Measurements from ENCODE around the gene SLC26A6. TPM values are rescaled to one million over a fixed set of nuclear protein-coding genes. Genes with fewer than 3 reads are reported as not detected.

Gene SLC26A6
- total and polyA plus RNA-seq, 10 of the 15 experiments (the other 5 are each of a cell fraction or from before 2014, with no cell fraction given), result 2.1 to 24.9 (median 13.3) TPM

GRCh38 chr3:48596676-48597407 lies 38.4 kb downstream of the SLC26A6 start:
- no peaks in the 10 kb centered on the region for H3K9me3 ChIP-seq (replicated peaks; ENCODE audit: control insufficient read depth, insufficient read depth, low read length)
- no peaks in the 10 kb centered on the region; the same call in 1 of the 2 replicates for H3K4me1 ChIP-seq (ENCODE audit: control insufficient read depth, insufficient read depth, low read length)
- in situ Hi-C loops (cut with MboI) (no loop called here), intact Hi-C loops (cut with micrococcal nuclease; ENCODE audit: unreplicated experiment) (no loop called here)
- no peak overlapping the region for H3K4me2 ChIP-seq (ENCODE audit: control insufficient read depth, insufficient read depth)
- 74% methylated on average over 8 of the region's 8 CpGs for WGBS (ENCODE audit: insufficient coverage, insufficient replicate concordance, low lambda C conversion rate, missing lambda C conversion rate)
- ChIA-PET CTCF (interaction anchor here (0.6 kb wide), 1 partner anchor 127 kb away, joined by 3 read pairs; no protein-coding TSS in a partner anchor), RAD21 (ENCODE audit: unreplicated experiment) (interaction anchor here (1.0 kb wide), 1 partner anchor 13 kb away, joined by 3 read pairs; the partner anchor contains the start of gene UQCRC1), SMC1A (ENCODE audit: uncharacterized antibody, unreplicated experiment) (no interaction called here), POLR2A (no interaction called here)
- no peak overlapping the region for H3K4me3 ChIP-seq
- no peak overlapping the region for H3K9ac ChIP-seq (ENCODE audit: control insufficient read depth, insufficient read depth, low read length)
- no peak for DNase-seq (ENCODE audit: low read depth, low spot score)
- no peak overlapping the region for H3K27ac ChIP-seq (ENCODE audit: control insufficient read depth, insufficient read depth)
- no TSS peak for BruUV-seq (replicated peaks)
- no peak for ATAC-seq
- peaks cover 0 to 9% of the 10 kb centered on the region in 2 experiments; a peak in 2 of 4 replicates for H3K27me3 ChIP-seq (replicated peaks in 1 of 2; ENCODE audit: control insufficient read depth in 2 of 2, insufficient read depth in 2 of 2, low read length in 1 of 2)
- peaks cover 16 to 31% of the 10 kb centered on the region in 2 experiments for H3K36me3 ChIP-seq (ENCODE audit: control insufficient read depth in 2 of 2, insufficient read depth in 2 of 2, low read length in 1 of 2)
- FAIRE-seq, result no peak
- no peaks in the 10 kb centered on the region for H3K79me2 ChIP-seq (ENCODE audit: control insufficient read depth, insufficient read depth, low read length)
- no peaks in the 10 kb centered on the region for H4K20me1 ChIP-seq (ENCODE audit: control insufficient read depth, insufficient read depth)
- H2AFZ ChIP-seq (ENCODE audit: control insufficient read depth, low read depth, low read length), result no peak overlapping the region
- TF ChIP-seq RCOR1 (conservative IDR thresholded peaks at IDR 0.05; ENCODE audit: low read depth, low read length) (no peak), MYC (IDR thresholded peaks at IDR 0.05; ENCODE audit: insufficient read depth, insufficient read length, insufficient replicate concordance, low read length, severe bottlenecking) (no peak), ZNF274 (IDR thresholded peaks at IDR 0.05; ENCODE audit: insufficient read depth, insufficient read length) (no peak), CBFB (IDR thresholded peaks at IDR 0.05; ENCODE audit: low read depth) (no peak), CHD2 (IDR thresholded peaks at IDR 0.05; ENCODE audit: borderline replicate concordance, low read depth, low read length) (no peak), TBL1XR1 (IDR thresholded peaks at IDR 0.05; ENCODE audit: low read depth, low read length) (no peak), FOS (IDR thresholded peaks at IDR 0.05; ENCODE audit: borderline replicate concordance, extremely low read depth, insufficient read length) (no peak), STAT1 (conservative IDR thresholded peaks at IDR 0.05) (no peak), SKIL (IDR thresholded peaks at IDR 0.05; ENCODE audit: low read depth, poor library complexity, severe bottlenecking) (no peak), SUPT20H (IDR thresholded peaks at IDR 0.05; ENCODE audit: borderline replicate concordance, control insufficient read depth, low read depth, low read length) (no peak), ZNF217 (IDR thresholded peaks at IDR 0.05) (no peak), BCLAF1 (IDR thresholded peaks at IDR 0.05) (no peak), PAX8 (IDR thresholded peaks at IDR 0.05) (no peak), MLLT1 (IDR thresholded peaks at IDR 0.05) (no peak), ESRRA (IDR thresholded peaks at IDR 0.05; ENCODE audit: low read length) (no peak), TARDBP (IDR thresholded peaks at IDR 0.05; ENCODE audit: borderline replicate concordance) (no peak), CHD4 (IDR thresholded peaks at IDR 0.05) (no peak)
